SH-SY5Y (cell line): ENCODE data around the gene THAP7.

ENCODE experiments used
- GATA2 ChIP-seq: IDR thresholded peaks from 2 replicates; pipeline ENCODE4 v1.6.1; 2011; ENCODE audit warnings: mild to moderate bottlenecking, low read depth, low read length
- GATA3 ChIP-seq: IDR thresholded peaks from 2 replicates; pipeline ENCODE4 v1.6.1; 2011; ENCODE audit warnings: low read depth, mild to moderate bottlenecking, low read length, moderate library complexity

Gene THAP7

DNA sequence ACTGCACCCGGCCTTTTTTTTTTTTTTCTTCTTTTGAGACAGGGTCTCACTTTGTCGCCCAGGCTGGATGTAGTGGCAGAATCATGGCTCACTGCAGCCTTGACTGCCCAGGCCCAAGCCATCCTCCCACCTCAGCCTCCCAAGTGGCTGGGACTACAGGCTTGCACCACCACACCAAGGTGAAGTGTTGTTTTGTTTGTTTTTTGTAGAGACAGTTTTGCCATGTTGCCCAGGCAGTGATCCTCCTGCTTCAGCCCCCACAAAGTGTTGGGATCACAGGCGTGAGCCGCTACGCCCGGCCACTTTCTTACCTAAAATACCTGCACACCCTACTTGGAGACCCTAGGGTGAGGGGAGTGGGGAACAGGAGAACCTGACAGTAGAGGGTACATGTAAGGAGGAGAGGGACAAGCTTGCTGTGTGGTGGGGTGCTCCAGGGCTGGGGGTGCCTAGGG lies 39.4 kb downstream of the THAP7 start:
- TF ChIP-seq GATA3 = no peak
- TF ChIP-seq GATA2 = no peak

DNA sequence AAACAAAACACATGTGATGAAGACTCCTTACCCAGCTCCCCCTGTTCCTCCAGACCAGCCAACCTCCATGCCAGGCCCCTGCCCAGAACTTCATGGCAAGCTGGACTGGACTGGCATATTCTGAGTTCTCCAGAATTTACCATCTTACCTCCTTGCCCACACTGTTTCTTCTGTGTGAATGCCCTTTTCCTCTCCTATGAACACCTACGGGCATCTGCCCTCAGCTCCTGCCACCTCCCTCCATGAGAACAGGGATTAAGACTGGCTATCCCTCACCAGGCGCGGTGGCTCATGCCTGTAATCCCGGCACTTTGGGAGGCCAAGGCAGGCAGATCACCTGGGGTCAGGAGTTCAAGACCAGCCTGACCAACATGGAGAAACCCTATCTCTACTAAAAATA lies 41.3 kb downstream of the THAP7 start:
- TF ChIP-seq GATA2 (no peak), GATA3 (no peak)

DNA sequence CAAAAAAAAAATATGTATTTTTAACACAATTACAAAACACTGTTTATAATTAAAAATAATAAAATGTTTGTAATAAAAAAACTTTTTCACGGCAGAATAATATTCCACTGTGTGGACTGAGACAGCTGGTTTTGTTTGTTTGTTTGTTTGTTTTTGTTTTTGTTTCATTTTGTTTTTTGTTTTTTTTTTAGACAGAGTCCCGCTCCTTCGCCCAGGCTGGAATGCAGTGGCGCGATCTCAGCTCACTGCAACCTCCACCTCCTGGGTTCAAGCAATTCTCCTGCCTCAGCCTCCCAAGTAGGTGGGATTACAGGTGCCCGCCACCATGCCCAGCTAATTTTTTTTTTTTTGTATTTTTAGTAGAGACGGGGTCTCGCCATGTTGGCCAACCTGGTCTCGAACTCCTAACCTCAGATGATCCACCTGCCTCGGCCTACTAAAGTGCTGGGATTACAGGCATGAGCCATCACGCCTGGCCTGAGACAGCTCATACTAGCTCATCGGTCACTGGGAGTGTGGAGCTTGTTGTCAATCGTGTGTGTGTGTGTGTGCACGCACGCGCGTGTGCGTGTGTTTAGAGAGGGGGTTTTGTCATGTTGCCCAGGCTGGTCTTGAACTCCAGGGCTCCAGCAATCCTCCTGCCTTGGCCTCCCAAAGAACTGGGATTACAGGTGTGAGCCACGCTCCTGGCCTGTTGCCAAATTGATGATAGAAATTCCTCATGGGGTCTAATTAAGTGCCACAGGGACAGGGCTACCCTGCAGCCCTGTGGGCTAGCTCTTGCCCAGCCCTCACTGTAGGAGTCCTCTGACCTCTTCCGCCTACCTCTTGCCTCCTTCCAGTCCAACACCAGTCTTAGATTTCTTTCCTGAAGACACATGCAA lies 42.1 kb downstream of the THAP7 start:
- no peak for TF ChIP-seq GATA2
- no peak for TF ChIP-seq GATA3

DNA sequence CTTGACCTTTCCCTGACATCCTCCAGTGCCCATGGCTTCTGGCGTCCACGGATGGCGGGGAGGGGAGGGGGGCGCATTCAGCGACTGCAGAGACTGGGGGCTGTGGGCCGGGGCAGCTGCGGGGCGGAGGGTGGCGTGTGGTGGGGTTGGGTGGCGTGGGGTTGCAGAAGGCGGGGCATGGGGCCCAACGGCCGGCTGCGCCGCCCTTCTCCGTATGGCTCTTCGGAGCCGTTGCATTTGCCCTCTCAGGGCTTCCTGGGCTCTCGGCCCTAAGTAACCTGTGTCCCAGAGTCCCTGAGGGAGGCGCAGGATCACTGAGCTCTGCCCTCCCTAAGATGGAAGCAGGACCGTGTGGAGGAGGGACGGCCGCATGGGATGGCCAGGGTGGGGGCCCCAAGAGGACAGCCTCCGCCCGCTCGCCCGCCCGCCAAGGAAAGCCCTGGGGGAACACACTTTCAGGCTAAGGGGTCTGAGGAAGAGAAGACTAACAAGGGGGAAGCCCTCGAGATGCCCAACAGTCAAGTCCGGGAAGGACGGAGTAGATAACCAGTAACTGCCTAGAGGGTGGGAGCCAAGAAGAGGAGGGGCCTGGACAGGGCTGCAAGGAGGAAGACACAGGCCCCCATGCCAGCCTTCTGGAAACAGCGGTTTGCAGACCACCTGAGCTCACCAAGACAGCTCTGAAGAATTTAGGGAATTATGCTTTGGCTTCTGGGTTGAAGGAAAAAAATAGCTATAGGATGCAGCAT lies 44.1 kb downstream of the THAP7 start:
- no peak for TF ChIP-seq GATA3
- TF ChIP-seq GATA2 = no peak

DNA sequence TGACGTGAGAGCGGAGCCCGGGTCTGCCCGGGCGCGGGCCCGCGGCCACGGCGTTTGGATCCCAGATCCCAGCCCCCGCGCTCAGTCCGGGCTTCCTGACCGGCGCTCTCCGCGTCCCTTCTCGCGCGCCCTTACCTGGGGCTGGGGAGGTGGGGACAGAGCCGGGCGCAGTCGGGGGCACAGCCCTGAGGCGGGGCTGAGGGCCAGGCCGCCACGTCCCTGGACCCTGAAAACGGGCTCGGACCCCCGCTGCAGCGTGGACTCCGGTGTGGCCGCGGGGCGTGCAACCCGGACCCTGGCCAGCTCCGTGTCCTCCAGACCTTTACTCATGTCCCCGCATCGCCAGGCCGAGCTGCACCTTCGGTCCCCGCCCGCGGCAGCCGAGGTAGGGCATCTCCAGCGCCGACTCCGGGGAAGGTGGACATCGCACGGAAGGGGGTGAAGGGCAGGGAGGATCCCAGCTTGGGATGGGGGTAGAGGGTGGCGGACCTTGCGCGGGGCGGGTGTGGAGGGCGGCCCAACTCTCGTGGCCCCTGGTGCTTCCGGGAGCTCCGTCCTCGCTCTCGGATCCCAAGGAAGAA lies 44.7 kb downstream of the THAP7 start:
- TF ChIP-seq GATA2 = no peak

DNA sequence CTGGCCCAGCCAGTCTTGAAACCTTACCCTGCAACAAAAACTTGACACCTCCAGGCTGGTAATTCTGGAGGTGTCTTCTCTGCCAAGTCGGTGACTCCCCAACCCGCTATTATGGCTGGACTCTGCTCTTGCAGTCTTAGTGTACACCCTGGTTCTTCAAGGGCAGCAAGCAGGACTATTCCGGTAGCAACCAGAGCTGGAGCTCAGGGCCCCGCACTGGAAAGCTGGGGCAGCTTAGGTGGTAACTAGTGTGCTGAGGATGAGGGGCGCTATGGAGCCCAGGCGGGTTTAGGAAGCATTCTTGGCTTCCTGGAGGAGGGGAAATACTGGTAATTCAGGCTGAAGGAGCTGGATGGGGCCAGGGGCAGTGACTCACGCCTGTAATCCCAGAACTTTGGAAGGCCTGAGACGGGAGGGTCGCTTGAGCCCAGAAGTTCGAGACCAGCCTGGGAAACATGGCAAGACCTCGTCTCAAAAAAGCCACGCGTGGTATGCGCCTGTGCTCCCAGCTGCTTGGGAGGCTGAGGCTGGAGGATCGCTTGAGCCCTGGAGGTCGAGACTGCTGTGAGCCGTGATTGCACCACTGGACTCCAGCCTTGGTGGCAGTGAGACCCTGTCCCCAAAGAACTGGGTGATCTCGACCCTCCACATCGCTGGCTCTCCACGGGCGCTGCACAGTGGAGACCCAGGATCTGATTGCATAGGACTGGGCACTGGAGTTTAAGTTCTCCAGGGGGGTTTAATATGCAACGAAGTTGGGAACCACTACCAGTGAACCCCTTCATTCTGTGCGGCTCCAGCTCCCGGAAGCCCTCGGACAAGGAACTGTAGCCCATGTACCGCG lies 45.4 kb downstream of the THAP7 start:
- TF ChIP-seq GATA3 (no peak), GATA2 (no peak)

DNA sequence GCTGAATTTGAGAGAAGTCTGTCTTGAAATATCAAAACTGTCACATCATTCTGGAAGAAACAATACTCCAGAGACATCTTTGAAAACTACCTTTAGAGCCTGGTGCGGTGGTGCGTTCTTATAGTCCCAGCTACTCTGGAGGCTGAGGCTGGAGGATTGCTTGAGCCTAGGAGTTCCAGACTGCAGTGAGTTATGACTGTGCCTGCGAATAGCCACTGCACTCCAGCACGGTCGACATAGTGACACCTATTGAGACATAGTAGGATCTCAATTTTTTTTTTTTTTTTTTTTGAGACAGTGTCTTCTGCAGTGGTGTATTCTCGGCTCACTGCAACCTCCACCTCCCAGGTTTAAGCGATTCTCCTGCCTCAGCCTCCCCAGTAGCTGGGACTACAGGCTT lies 46.4 kb downstream of the THAP7 start:
- TF ChIP-seq GATA2 (no peak), GATA3 (no peak)

DNA sequence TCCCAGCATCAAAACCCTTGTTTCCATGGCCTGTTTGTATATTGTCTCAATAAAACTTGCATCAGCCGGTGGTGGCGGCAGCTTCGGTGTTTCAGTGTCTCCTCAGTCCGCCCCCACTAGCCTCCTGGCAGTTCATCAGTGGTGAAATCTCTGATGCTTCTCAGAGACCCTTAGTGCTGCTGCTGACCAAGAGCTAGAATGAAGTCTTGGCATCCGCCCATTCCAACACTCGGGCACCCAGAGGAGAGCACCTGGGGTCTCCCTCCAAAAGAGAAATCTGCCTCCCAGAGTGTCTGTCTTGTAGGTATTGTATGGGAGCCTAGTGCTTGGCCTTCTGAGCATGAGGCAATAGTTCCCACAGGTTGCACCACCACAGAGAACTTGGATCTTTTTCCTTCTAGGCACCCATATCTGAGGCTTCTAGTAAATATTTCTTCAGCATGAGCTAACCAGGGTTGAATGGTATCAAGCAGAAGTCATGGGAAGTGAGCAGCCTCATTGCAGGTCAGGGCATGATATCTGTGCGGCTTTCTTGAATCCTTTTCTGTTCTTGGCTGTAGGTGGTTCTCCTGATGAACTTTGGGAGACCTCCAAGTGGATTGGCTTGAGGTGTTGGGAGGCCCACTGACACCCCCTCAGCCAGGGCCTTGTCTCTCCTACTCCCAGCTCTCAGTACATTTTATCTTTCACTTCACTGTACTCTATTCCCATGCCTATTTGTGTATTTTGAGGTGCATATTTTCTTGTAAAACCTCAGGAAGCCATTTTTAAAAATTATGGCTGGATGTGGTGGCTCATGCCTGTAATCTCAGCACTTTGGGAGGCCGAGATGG lies 48.0 kb downstream of the THAP7 start:
- no peak for TF ChIP-seq GATA2

DNA sequence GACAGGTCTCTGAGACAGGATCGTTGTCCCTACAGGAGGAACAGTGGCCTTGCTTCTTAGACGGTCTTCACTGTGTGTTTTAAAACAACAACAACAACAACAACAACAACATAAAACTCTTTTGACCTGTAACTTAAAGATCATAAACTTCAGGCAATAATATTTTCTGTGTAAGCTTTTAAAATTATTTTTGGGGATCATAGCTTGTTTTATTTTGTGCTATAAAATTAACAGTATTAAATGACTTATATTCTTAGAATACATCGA lies 48.6 kb downstream of the THAP7 start:
- no peak for TF ChIP-seq GATA2
- no peak for TF ChIP-seq GATA3

DNA sequence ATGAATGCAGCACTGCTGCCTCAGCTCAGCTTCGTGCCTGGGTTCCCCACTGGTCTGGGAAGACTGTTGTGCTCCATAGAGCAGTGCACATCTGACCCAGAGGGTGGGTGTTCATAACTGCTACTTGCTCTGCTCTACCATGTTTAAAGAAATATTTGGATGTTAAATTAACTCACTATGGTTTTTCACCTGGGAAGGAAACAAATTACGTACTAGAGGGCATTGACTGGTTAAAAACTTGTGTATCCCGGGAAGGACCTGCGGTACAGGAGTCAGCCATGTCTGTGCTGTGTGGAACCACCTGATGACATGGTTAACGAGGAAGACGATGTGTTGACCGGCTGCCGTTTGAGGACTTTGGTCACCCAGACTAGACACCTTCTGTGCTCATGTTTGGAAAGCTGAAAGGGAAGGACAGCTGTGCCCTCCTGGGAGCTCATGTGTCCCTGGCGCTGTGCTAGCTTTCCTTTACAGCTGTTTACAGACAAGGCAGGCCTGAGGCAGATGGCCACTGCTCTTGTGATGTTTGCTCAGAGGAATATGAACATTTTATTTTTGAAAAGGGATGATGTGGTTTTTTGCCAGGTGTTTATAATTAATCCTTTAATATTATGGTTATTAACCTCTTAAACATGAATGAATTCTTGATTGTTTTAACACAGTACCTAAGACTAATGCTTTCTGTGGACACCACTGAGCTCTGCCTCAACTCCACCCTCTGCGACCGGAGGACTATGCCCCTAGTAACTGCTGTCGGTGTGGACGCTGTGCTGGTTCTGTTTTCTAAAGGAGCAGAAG lies 49.2 kb downstream of the THAP7 start:
- TF ChIP-seq GATA2 (no peak), GATA3 (no peak)

DNA sequence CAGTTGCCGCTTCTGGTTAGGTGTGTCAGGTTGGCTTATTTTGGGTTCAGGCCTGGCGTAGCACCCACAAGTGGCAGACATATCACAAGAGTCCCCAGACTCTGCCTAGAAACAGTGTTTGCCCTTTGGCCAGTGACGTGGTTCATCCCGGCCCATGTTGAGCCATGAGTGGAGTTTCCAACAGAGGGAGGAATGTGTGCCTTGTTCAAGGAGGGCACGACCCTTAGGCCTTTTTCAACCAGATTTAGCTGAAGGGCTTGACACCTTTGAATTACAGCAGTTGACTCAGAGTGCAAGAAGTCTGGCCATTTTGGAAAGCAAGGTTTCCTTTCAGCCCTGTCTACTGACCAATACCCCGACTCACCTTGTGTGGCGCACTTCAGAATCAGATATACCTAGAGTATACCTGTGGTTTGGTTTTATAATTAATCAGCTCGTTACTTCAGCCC lies 50.0 kb downstream of the THAP7 start:
- TF ChIP-seq GATA3 (no peak), GATA2 (no peak)

DNA sequence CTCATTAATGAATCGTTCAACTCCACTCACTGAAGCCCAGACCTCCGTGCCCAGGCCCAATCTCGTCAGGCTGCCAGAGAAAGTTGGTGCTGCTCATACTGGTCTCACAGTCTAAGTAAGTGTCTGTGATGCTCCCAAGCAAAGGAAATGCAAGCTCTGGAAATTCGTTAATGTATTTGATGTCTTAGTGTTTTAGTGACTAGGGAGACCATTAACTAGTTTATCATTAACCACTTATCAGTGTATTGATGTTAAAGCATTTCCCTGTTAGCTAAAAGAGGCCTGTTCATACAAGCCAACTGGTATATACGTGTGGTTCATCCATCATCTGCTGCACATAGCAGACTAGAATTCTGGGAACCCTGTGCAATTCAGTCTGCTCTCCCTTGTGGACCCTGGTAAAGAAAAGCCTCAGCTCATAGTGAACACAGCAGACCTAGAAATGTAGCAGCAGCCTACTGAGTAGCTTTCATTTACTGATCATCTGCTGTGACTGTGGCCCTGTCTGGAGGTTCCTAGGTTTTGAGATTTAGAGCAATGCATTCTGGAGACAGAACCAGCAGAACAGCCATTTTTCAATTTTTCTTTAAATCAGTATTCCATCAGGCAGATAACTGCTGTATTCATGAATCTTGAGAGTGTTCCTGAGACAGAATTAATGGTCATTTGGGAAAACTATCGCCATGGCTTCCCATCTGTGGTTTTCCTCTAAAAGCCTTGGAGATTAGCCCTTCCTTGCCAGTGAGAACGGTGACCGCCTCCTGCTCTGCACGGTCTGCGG lies 50.6 kb downstream of the THAP7 start:
- no peak for TF ChIP-seq GATA2
- TF ChIP-seq GATA3 = no peak
